H4 (cell line): ENCODE results near the gene GARRE1. TPM values are rescaled to one million over a fixed set of nuclear protein-coding genes. Genes with fewer than 3 reads are reported as not detected.

ENCODE experiments used
- DNase-seq: peaks from one replicate; pipeline ENCODE4 v3.0.0-alpha.2; 2015; ENCODE audit warnings: low spot score
- total RNA-seq: library from RNA; depleted of rRNA; stranded (reverse); fragments of >200 nt; shearing (Covaris generic); gene quantifications from 2 replicates; pipeline ENCODE4 v1.2.3, GENCODE V29; 2014; rRNA removed

The GARRE1 gene
- total RNA-seq, 1 experiment from 2014 or later, result 11.9 TPM

- DNase-seq, result no peak
Measured at GRCh38 chr19:34288381-34288780, 34.0 kb downstream of the GARRE1 start.

- DNase-seq, result no peak
Measured at GRCh38 chr19:34291235-34291634, 36.9 kb downstream of the GARRE1 start.

GRCh38 chr19:34295103-34295502, 40.7 kb downstream of the GARRE1 start:
- DNase-seq, result no peak

- DNase-seq, result no peak
Measured at GRCh38 chr19:34298891-34299520, 44.7 kb downstream of the GARRE1 start.

GRCh38 chr19:34299576-34299975, 45.2 kb downstream of the GARRE1 start:
- DNase-seq, result no peak

- DNase-seq, result no peak
Measured at GRCh38 chr19:34300380-34300779, 46.0 kb downstream of the GARRE1 start.

GRCh38 chr19:34300962-34301361, 46.6 kb downstream of the GARRE1 start:
- DNase-seq, result no peak

Other genes starting within 250 kb of the GARRE1 start
- 61.2 and 75.6 TPM in 2 replicates for gene LSM14A, start 82.0 kb upstream of the GARRE1 start, total RNA-seq
- 387 and 418 TPM in 2 replicates for gene GPI, start 110.6 kb downstream of the GARRE1 start, total RNA-seq
- 54.2 and 62.6 TPM in 2 replicates for gene PDCD2L, start 149.8 kb downstream of the GARRE1 start, total RNA-seq
- 258 and 295 TPM in 2 replicates for gene UBA2, start 173.8 kb downstream of the GARRE1 start, total RNA-seq
- 9.9 and 11.4 TPM in 2 replicates for gene WTIP, start 227.2 kb downstream of the GARRE1 start, total RNA-seq